Natural killer cell (primary cell): ENCODE results near the gene MOCOS. TPM values are rescaled to one million over a fixed set of nuclear protein-coding genes. Genes with fewer than 3 reads are reported as not detected.

Experiments used
- ATAC-seq, 3 donors: fragments of 150-1000 bp in 2 of 3; fragments of 200-7000 bp in 1 of 3; cut with Tn5 transposase; 1 replicate in 1 of 3; 2 replicates in 2 of 3; pipeline ENCODE4 v1.10.0; 2021; ENCODE audit warnings: mild to moderate bottlenecking in 2 of 3, moderate library complexity in 2 of 3
- DNase-seq, 2 donors: peaks; one replicate each; pipeline versions ENCODE4 v3.0.0 to v3.0.0-alpha.2; 2013 to 2021; ENCODE audit warnings: mixed read lengths in 1 of 2
- H3K27ac ChIP-seq: one replicate; pipeline ENCODE4 v1.5.1; 2013; ENCODE audit warnings: mild to moderate bottlenecking, low read length
- H3K27me3 ChIP-seq: one replicate; pipeline ENCODE4 v1.6.1; 2013; ENCODE audit warnings: low read length; ENCODE audit not compliant: control insufficient read depth, insufficient read depth
- H3K36me3 ChIP-seq: one replicate; pipeline ENCODE4 v1.6.1; 2013; ENCODE audit warnings: low read length; ENCODE audit not compliant: control insufficient read depth, insufficient read depth
- H3K4me1 ChIP-seq: one replicate; pipeline ENCODE4 v1.6.1; 2013; ENCODE audit warnings: low read length; ENCODE audit not compliant: control insufficient read depth, insufficient read depth
- H3K4me3 ChIP-seq: one replicate; pipeline ENCODE4 v1.5.1; 2013; ENCODE audit warnings: low read length
- H3K9me3 ChIP-seq: one replicate; pipeline ENCODE4 v1.6.1; 2013; ENCODE audit warnings: low read length; ENCODE audit not compliant: control insufficient read depth, insufficient read depth
- H3K27ac Mint-ChIP-seq, 2 donors: one replicate each; pipeline ENCODE4 v1.8.0; 2022; ENCODE audit warnings: mild to moderate bottlenecking in 2 of 2, mixed read lengths in 2 of 2, moderate library complexity in 1 of 2
- H3K27me3 Mint-ChIP-seq, 2 donors: one replicate each; pipeline ENCODE4 v1.8.0; 2022; ENCODE audit warnings: low read depth in 2 of 2, mixed read lengths in 2 of 2
- H3K36me3 Mint-ChIP-seq: one replicate; pipeline ENCODE4 v1.8.0; 2022; ENCODE audit warnings: mixed read lengths
- H3K4me1 Mint-ChIP-seq, 2 donors: one replicate each; pipeline ENCODE4 v1.8.0; 2022; ENCODE audit warnings: mixed read lengths in 2 of 2
- H3K4me3 Mint-ChIP-seq: one replicate; pipeline ENCODE4 v1.8.0; 2022; ENCODE audit warnings: mild to moderate bottlenecking, moderate library complexity, mixed read lengths
- H3K9me3 Mint-ChIP-seq, 2 donors: one replicate each; pipeline ENCODE4 v1.8.0; 2022; ENCODE audit warnings: mixed read lengths in 2 of 2
- CTCF ChIP-seq: fragments of 200-600 bp; IDR thresholded peaks from one replicate; pipeline ENCODE4 v1.8.0; 2022; ENCODE audit warnings: antibody characterized with exemption
- WGBS: methylation state at CpG from one replicate; pipeline ENCODE4 v1.1.7; 2013; ENCODE audit warnings: missing lambda C conversion rate; ENCODE audit not compliant: insufficient coverage; 5-methylcytosine and 5-hydroxymethylcytosine counted together
- intact Hi-C: fragments of 100-400 bp; cut with micrococcal nuclease; formaldehyde crosslinking; loops from one replicate; pipeline ENCODE4 v1.14.2; 2022
- total RNA-seq, 4 donors: library from RNA; stranded (reverse); fragments of 120-200 nt in 1 of 4; gene quantifications; one replicate each; pipeline versions ENCODE4 v1.2.3 to v1.2.4, GENCODE V29; 2013 to 2022

The MOCOS gene
- total RNA-seq, 3 donors from 2014 or later (not counting 1 experiment from before 2014, with no cell fraction given), result 0.10 to 0.24 (median 0.16) TPM

GRCh38 chr18:36316246-36316645 lies 128.9 kb downstream of the MOCOS start:
- Histone ChIP-seq H3K4me3 (no peak overlapping the region), H3K4me1 (no peaks in the 10 kb centered on the region), H3K36me3 (no peaks in the 10 kb centered on the region), H3K27me3 (no peaks in the 10 kb centered on the region), H3K9me3 (no peaks in the 10 kb centered on the region), H3K27ac (no peak overlapping the region)
- TF ChIP-seq CTCF, result no peak
- Mint-ChIP-seq H3K4me1 (no peaks in the 10 kb centered on the region), H3K4me3 (no peak overlapping the region), H3K27me3 (peaks cover 10 to 15% of the 10 kb centered on the region in 2 donors), H3K27ac (no peak overlapping the region), H3K9me3 (no peaks in the 10 kb centered on the region), H3K36me3 (peaks cover 7% of the 10 kb centered on the region)
- ATAC-seq (no peak), DNase-seq (no peak)
- 100% methylated on average over 1 of the region's 2 CpGs for WGBS
- intact Hi-C loops, result no loop called here

Other genes with a start within 250 kb of the MOCOS start
- gene RPRD1A, start 119.9 kb upstream of the MOCOS start, total RNA-seq, result 10 to 100 TPM; 20.4 to 24.4 (median 23.3) TPM
- gene SLC39A6, start 58.2 kb upstream of the MOCOS start, total RNA-seq, result 10 to 100 TPM; 15.2 to 18.8 (median 18.1) TPM
- 100 to 1,000 TPM; 119 to 135 (median 129) TPM for gene ELP2, start 57.6 kb upstream of the MOCOS start, total RNA-seq
- gene FHOD3, start 110.2 kb downstream of the MOCOS start, total RNA-seq, result not detected